A549 (cell line): ENCODE data around the gene POGLUT2. TPM values are rescaled to one million over a fixed set of nuclear protein-coding genes. Genes with fewer than 3 reads are reported as not detected.

ENCODE experiments used
- ATAC-seq, 2 experiments: fragments of 200-7000 bp in 1 of 2; fragments of >200 bp in 1 of 2; cut with Nextera tagmentation in 1 of 2; cut with Tn5 transposase in 1 of 2; 3 replicates each; pipeline versions ENCODE4 v1.8.0 to v1.9.1; 2018 to 2020; ENCODE audit warnings: mild to moderate bottlenecking in 1 of 2, moderate library complexity in 1 of 2
- CTCF ChIA-PET: fragments of 300-600 bp; sonication (Branson Sonifier 250); formaldehyde crosslinking; extraction: SDS; loops from one replicate; lab custom pipeline; 2021; ENCODE audit warnings: antibody characterized with exemption, inconsistent platforms; lab: Yijun Ruan, JAX
- POLR2A ChIA-PET: fragments of 350-600 bp; formaldehyde crosslinking; extraction: SDS; loops from one replicate; lab custom pipeline; 2021; ENCODE audit warnings: antibody characterized with exemption, inconsistent platforms; lab: Yijun Ruan, JAX
- DNase-seq, 2 experiments: peaks; one replicate each; pipeline versions ENCODE4 v3.0.0 to v3.0.0-alpha.2; 2011 to 2016; ENCODE audit warnings: low read depth in 1 of 2, low spot score in 1 of 2
- FAIRE-seq: peaks from 2 replicates; lab custom pipeline; 2011; peaks lifted over from hg19 to GRCh38; lab: Jason Lieb, UNC
- H3K27ac ChIP-seq, 2 experiments: fragments of >200 bp; sonication (Bioruptor Twin); formaldehyde crosslinking; 3 replicates each; pipeline ENCODE4 v1.5.1; 2016 to 2017
- H3K4me1 ChIP-seq: fragments of >200 bp; sonication (Bioruptor Twin); formaldehyde crosslinking; 3 replicates; pipeline ENCODE4 v1.6.1; 2016
- H3K4me2 ChIP-seq: fragments of >200 bp; sonication (Bioruptor Twin); formaldehyde crosslinking; 3 replicates; pipeline ENCODE4 v1.6.1; 2016
- H3K4me3 ChIP-seq: fragments of >200 bp; sonication (Bioruptor Twin); formaldehyde crosslinking; 3 replicates; pipeline ENCODE4 v1.5.1; 2016
- H3K9me3 ChIP-seq: fragments of >200 bp; sonication (Bioruptor Twin); formaldehyde crosslinking; 3 replicates; pipeline ENCODE4 v1.6.1; 2016
- BHLHE40 ChIP-seq: IDR thresholded peaks from 2 replicates; pipeline ENCODE4 v1.6.1; 2012; ENCODE audit warnings: low read depth, low read length, inconsistent platforms
- CBX2 ChIP-seq: fragments of 200-600 bp; sonication (generic); IDR thresholded peaks from 2 replicates; pipeline ENCODE4 v1.6.1; 2016; ENCODE audit warnings: low read depth, mild to moderate bottlenecking, borderline replicate concordance
- CBX8 ChIP-seq: fragments of 200-600 bp; sonication (generic); IDR thresholded peaks from 2 replicates; pipeline ENCODE4 v1.6.1; 2016
- CEBPB ChIP-seq, 2 experiments: fragments of >200 bp in 1 of 2; sonication (Bioruptor Twin) in 1 of 2; formaldehyde crosslinking in 1 of 2; IDR thresholded peaks; 2 replicates each; pipeline ENCODE4 v1.6.1; 2012 to 2016
- CHD2 ChIP-seq: fragments of 150-350 bp; IDR thresholded peaks from 2 replicates; pipeline ENCODE4 v1.6.1; 2014; ENCODE audit warnings: low read length; ENCODE audit not compliant: partially characterized antibody
- EHF ChIP-seq: fragments of 250-450 bp; sonication (Bioruptor Pico); IDR thresholded peaks from 2 replicates; pipeline ENCODE4 v1.5.0; 2020; ENCODE audit warnings: mild to moderate bottlenecking
- EHMT2 ChIP-seq: fragments of 200-600 bp; sonication (generic); IDR thresholded peaks from 2 replicates; pipeline ENCODE4 v1.6.1; 2016; ENCODE audit warnings: antibody characterized with exemption, low read depth, mild to moderate bottlenecking, moderate library complexity
- FOSB ChIP-seq: fragments of 250-450 bp; sonication (Bioruptor Pico); IDR thresholded peaks from 2 replicates; pipeline ENCODE4 v1.5.0; 2020; ENCODE audit warnings: mild to moderate bottlenecking, moderate library complexity
- FOSL2 ChIP-seq, 2 experiments: fragments of 450-650 bp in 1 of 2; fragments of >200 bp in 1 of 2; sonication (Bioruptor Twin) in 1 of 2; formaldehyde crosslinking; IDR thresholded peaks; 2 replicates each; pipeline versions ENCODE4 v1.5.0 to v1.6.1; 2016 to 2020; ENCODE audit warnings: mild to moderate bottlenecking in 1 of 2, moderate library complexity in 1 of 2
- FOXS1 ChIP-seq: fragments of 250-450 bp; sonication (Bioruptor Pico); IDR thresholded peaks from 2 replicates; pipeline ENCODE4 v1.5.0; 2020; ENCODE audit warnings: mild to moderate bottlenecking, moderate library complexity
- GATA3 ChIP-seq: IDR thresholded peaks from 2 replicates; pipeline ENCODE4 v1.6.1; 2012; ENCODE audit warnings: borderline replicate concordance
- HDAC2 ChIP-seq: fragments of 200-600 bp; sonication (generic); IDR thresholded peaks from 2 replicates; pipeline ENCODE4 v1.6.1; 2016
- HES2 ChIP-seq: fragments of >200 bp; sonication (Bioruptor Twin); formaldehyde crosslinking; IDR thresholded peaks from 2 replicates; pipeline ENCODE4 v1.6.1; 2016
- HEYL ChIP-seq: fragments of 250-450 bp; sonication (Bioruptor Pico); IDR thresholded peaks from 2 replicates; pipeline ENCODE4 v1.8.0; 2021; ENCODE audit warnings: mild to moderate bottlenecking, moderate library complexity
- HOXA7 ChIP-seq: fragments of 250-450 bp; sonication (Bioruptor Pico); IDR thresholded peaks from 2 replicates; pipeline ENCODE4 v1.5.0; 2020; ENCODE audit warnings: mild to moderate bottlenecking, moderate library complexity
- HOXB13 ChIP-seq: fragments of 250-450 bp; sonication (Bioruptor Pico); IDR thresholded peaks from 2 replicates; pipeline ENCODE4 v1.5.0; 2020; ENCODE audit warnings: low read depth, mild to moderate bottlenecking, moderate library complexity
- HOXB5 ChIP-seq: fragments of 250-450 bp; sonication (Bioruptor Pico); IDR thresholded peaks from 2 replicates; pipeline ENCODE4 v1.5.0; 2020; ENCODE audit warnings: mild to moderate bottlenecking, moderate library complexity
- JUNB ChIP-seq: fragments of >200 bp; sonication (Bioruptor Twin); formaldehyde crosslinking; IDR thresholded peaks from 2 replicates; pipeline ENCODE4 v1.6.1; 2016
- KDM1A ChIP-seq: fragments of 200-600 bp; sonication (generic); IDR thresholded peaks from 2 replicates; pipeline ENCODE4 v1.6.1; 2016; ENCODE audit warnings: low read depth, mild to moderate bottlenecking
- MAX ChIP-seq: IDR thresholded peaks from 2 replicates; pipeline ENCODE4 v1.6.1; 2012
- MYC ChIP-seq: IDR thresholded peaks from 2 replicates; pipeline ENCODE4 v1.6.1; 2012; ENCODE audit warnings: mild to moderate bottlenecking, inconsistent platforms, low read length, improper control_type of control experiment, borderline replicate concordance
- NFE2L2 ChIP-seq: fragments of 150-350 bp; conservative IDR thresholded peaks from 2 replicates; pipeline ENCODE4 v1.6.1; 2014; ENCODE audit warnings: low read length
- NPAS2 ChIP-seq: fragments of 250-450 bp; sonication (Bioruptor Pico); IDR thresholded peaks from 2 replicates; pipeline ENCODE4 v1.8.0; 2022; ENCODE audit warnings: mild to moderate bottlenecking, moderate library complexity, borderline replicate concordance
- PHF8 ChIP-seq: fragments of 200-600 bp; sonication (generic); IDR thresholded peaks from 2 replicates; pipeline ENCODE4 v1.6.1; 2016; ENCODE audit warnings: low read depth, mild to moderate bottlenecking, antibody characterized with exemption, moderate library complexity, borderline replicate concordance
- POLR2AphosphoS2 ChIP-seq: conservative IDR thresholded peaks from 2 replicates; pipeline ENCODE4 v1.6.1; 2012; ENCODE audit warnings: low read length, improper control_type of control experiment, inconsistent platforms
- RAD21 ChIP-seq, 2 experiments: fragments of >200 bp in 1 of 2; sonication (Bioruptor Twin) in 1 of 2; formaldehyde crosslinking in 1 of 2; IDR thresholded peaks in 1 of 2; conservative IDR thresholded peaks in 1 of 2; 2 replicates in 1 of 2; 3 replicates in 1 of 2; pipeline ENCODE4 v1.6.1; 2012 to 2018; ENCODE audit warnings: inconsistent platforms in 1 of 2
- RARB ChIP-seq: fragments of 250-450 bp; sonication (Bioruptor Pico); IDR thresholded peaks from 2 replicates; pipeline ENCODE4 v1.8.0; 2021; ENCODE audit warnings: mild to moderate bottlenecking, moderate library complexity
- RCOR1 ChIP-seq: fragments of 150-350 bp; IDR thresholded peaks from 2 replicates; pipeline ENCODE4 v1.6.1; 2014; ENCODE audit warnings: antibody characterized with exemption, low read length, low read depth
- SMC3 ChIP-seq: fragments of >200 bp; sonication (Bioruptor Twin); formaldehyde crosslinking; IDR thresholded peaks from 3 replicates; pipeline ENCODE4 v1.6.1; 2018; ENCODE audit warnings: inconsistent platforms
- TFCP2L1 ChIP-seq: fragments of 250-450 bp; sonication (Bioruptor Pico); IDR thresholded peaks from 2 replicates; pipeline ENCODE4 v1.5.0; 2021; ENCODE audit warnings: mild to moderate bottlenecking
- ZNF302 ChIP-seq: fragments of 250-450 bp; sonication (Bioruptor Pico); IDR thresholded peaks from 2 replicates; pipeline ENCODE4 v1.9.0; 2021; ENCODE audit warnings: inconsistent platforms, mild to moderate bottlenecking, moderate library complexity
- WGBS: methylation state at CpG from one replicate; pipeline ENCODE4 v1.1.6; 2017; ENCODE audit errors: missing lambda C conversion rate; 5-methylcytosine and 5-hydroxymethylcytosine counted together
- polyA plus RNA-seq, 4 experiments: library from polyadenylated mRNA; depleted of rRNA in 3 of 4; stranded (reverse); fragments of >200 nt; fragmentation: RNase III in 1 of 4; extraction: RNeasy Plus Mini Kit Qiagen cat#74134 plus additional on column Dnase treatment in 1 of 4; gene quantifications; 2 replicates in 3 of 4; 3 replicates in 1 of 4; pipeline ENCODE4 v1.2.3, GENCODE V29; 2011 to 2017
- TF ChIP-seq, protein P1 (sequence below): fragments of 150-350 bp; IDR thresholded peaks from 2 replicates; pipeline ENCODE4 v1.6.1; 2014; ENCODE audit warnings: low read depth, mild to moderate bottlenecking, low read length
- TF ChIP-seq, protein P2 (sequence below): IDR thresholded peaks from 2 replicates; pipeline ENCODE4 v1.6.1; 2012
- TF ChIP-seq, protein P3 (sequence below): fragments of >200 bp; sonication (Bioruptor Twin); formaldehyde crosslinking; IDR thresholded peaks from 3 replicates; pipeline ENCODE4 v1.6.1; 2016

The POGLUT2 gene
- polyA plus RNA-seq, 2 of the 4 experiments (the other 2 are of a cell fraction): 5.3 to 9.1 TPM

DNA sequence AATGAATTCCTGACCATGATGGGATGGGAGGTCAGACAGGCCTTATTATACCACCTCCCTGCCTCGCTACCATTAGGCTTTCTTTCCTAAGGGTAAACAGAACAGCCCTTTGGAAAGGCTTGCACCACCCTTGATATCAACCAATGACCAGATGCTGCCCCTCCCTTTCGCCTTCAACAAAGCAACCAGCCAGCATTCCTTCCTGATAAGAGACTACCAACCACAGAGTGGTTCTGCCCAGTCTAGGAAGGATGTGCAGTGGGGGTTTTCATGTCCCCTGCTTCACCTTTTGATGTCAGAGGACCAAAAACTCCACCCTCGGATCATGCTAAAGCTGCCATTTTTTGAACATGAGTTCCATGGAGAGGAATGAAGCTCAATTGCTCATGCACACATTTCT lies 46.9 kb downstream of the POGLUT2 start:
- POLR2A ChIA-PET: no interaction called here
- H3K9me3 ChIP-seq: no peaks in the 10 kb centered on the region
- CTCF ChIA-PET: interaction anchor here (0.8 kb wide), 1 partner anchor 93 kb away, joined by 3 read pairs; no protein-coding TSS in a partner anchor
- no peak overlapping the region for H3K27ac ChIP-seq
- FAIRE-seq (no peak), ATAC-seq (no peak), DNase-seq (no peak)
- no peak overlapping the region for H3K4me3 ChIP-seq
- H3K4me1 ChIP-seq: no peaks in the 10 kb centered on the region
- 31% methylated on average over 3 of the region's 3 CpGs for WGBS
- TF ChIP-seq KDM1A (no peak), MAX (no peak), CHD2 (no peak), HEYL (CRISPR knock-in tag) (no peak), MYC (no peak), NFE2L2 (no peak), EHMT2 (no peak), RAD21 (conservative IDR thresholded peaks at IDR 0.05 in 1 of 2, IDR thresholded peaks at IDR 0.05 in 1 of 2) (no peak), CBX8 (no peak), RCOR1 (no peak), ZNF302 (CRISPR knock-in tag) (no peak), TFCP2L1 (no peak), NPAS2 (CRISPR knock-in tag) (no peak), EHF (CRISPR knock-in tag) (no peak), POLR2AphosphoS2 (no peak), GATA3 (no peak), HOXA7 (no peak), FOSB (CRISPR knock-in tag) (no peak), BHLHE40 (no peak)
- TF ChIP-seq, protein P1, sequence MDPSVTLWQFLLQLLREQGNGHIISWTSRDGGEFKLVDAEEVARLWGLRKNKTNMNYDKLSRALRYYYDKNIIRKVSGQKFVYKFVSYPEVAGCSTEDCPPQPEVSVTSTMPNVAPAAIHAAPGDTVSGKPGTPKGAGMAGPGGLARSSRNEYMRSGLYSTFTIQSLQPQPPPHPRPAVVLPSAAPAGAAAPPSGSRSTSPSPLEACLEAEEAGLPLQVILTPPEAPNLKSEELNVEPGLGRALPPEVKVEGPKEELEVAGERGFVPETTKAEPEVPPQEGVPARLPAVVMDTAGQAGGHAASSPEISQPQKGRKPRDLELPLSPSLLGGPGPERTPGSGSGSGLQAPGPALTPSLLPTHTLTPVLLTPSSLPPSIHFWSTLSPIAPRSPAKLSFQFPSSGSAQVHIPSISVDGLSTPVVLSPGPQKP: no peak
- no peak overlapping the region for H3K4me2 ChIP-seq

- POLR2A ChIA-PET: no interaction called here
- no peak overlapping the region for H3K4me2 ChIP-seq
- TF ChIP-seq, protein P2, sequence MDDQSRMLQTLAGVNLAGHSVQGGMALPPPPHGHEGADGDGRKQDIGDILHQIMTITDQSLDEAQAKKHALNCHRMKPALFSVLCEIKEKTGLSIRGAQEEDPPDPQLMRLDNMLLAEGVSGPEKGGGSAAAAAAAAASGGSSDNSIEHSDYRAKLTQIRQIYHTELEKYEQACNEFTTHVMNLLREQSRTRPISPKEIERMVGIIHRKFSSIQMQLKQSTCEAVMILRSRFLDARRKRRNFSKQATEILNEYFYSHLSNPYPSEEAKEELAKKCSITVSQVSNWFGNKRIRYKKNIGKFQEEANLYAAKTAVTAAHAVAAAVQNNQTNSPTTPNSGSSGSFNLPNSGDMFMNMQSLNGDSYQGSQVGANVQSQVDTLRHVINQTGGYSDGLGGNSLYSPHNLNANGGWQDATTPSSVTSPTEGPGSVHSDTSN: no peak
- TF ChIP-seq HOXB5 (CRISPR knock-in tag) (no peak), RCOR1 (no peak), HDAC2 (no peak), FOXS1 (CRISPR knock-in tag) (no peak), CBX2 (no peak), RARB (CRISPR knock-in tag) (no peak), PHF8 (no peak), CEBPB (IDR thresholded peaks at IDR 0.05) (no peak), FOSL2 (IDR thresholded peaks at IDR 0.05) (no peak), FOSL2 (CRISPR knock-in tag; IDR thresholded peaks at IDR 0.05) (no peak), KDM1A (no peak), HOXB13 (no peak), HES2 (no peak), HEYL (CRISPR knock-in tag) (no peak), JUNB (no peak), HOXA7 (no peak), MAX (no peak), SMC3 (no peak)
- TF ChIP-seq, protein P3, sequence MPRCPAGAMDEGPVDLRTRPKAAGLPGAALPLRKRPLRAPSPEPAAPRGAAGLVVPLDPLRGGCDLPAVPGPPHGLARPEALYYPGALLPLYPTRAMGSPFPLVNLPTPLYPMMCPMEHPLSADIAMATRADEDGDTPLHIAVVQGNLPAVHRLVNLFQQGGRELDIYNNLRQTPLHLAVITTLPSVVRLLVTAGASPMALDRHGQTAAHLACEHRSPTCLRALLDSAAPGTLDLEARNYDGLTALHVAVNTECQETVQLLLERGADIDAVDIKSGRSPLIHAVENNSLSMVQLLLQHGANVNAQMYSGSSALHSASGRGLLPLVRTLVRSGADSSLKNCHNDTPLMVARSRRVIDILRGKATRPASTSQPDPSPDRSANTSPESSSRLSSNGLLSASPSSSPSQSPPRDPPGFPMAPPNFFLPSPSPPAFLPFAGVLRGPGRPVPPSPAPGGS: no peak
- TF ChIP-seq, protein P1: no peak
- TF ChIP-seq, all 56 proteins: peak for 0
- FAIRE-seq: no peak
- Histone ChIP-seq H3K9me3 (peaks cover 11% of the 10 kb centered on the region; the same call in 2 of the 3 replicates), H3K27ac (no peak overlapping the region), H3K4me1 (no peaks in the 10 kb centered on the region), H3K4me3 (no peak overlapping the region)
- CTCF ChIA-PET: no interaction called here
- no peak for DNase-seq
- no peak for ATAC-seq
Observed at GRCh38 chr13:102742506-102742905, 56.3 kb downstream of the POGLUT2 start.
